Ovary (tissue), 3 donors: ENCODE results near the gene ZNF133.

ENCODE experiments used
- POLR2A ChIP-seq: fragments of 450-650 bp; IDR thresholded peaks from one replicate; pipeline ENCODE4 v1.6.1; 2017; ENCODE audit warnings: antibody characterized with exemption, mild to moderate bottlenecking, moderate library complexity
- TF ChIP-seq, protein P1 (sequence below), 3 donors: fragments of 450-650 bp in 2 of 3; fragments of 200-600 bp in 1 of 3; IDR thresholded peaks; one replicate each; pipeline versions ENCODE4 v1.5.1 to v1.8.0; 2016 to 2022; ENCODE audit warnings: antibody characterized with exemption in 3 of 3, mild to moderate bottlenecking in 1 of 3
- donor health status: DM: no; HTN: no; CAD: no.

DNA sequence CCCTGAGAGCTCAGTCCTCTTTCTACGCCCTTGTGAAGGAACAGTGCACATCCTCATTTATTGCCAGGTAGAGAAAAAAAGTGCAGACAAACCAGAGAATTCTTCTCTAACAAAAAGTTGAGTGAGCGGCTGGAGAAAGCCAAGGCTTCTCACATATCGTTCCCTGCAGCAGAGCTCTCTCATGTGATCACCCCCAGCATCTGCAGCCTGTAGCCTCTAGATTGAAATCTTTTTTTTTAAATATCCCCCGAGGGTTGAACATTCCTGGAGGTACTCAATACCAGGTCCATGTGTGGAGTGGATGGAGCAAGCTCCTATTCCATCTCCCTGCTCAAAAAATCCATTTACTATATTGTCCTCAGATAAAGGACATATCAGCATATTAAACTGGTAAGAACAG lies 22.9 kb upstream of the ZNF133 start:
- TF ChIP-seq, protein P1, sequence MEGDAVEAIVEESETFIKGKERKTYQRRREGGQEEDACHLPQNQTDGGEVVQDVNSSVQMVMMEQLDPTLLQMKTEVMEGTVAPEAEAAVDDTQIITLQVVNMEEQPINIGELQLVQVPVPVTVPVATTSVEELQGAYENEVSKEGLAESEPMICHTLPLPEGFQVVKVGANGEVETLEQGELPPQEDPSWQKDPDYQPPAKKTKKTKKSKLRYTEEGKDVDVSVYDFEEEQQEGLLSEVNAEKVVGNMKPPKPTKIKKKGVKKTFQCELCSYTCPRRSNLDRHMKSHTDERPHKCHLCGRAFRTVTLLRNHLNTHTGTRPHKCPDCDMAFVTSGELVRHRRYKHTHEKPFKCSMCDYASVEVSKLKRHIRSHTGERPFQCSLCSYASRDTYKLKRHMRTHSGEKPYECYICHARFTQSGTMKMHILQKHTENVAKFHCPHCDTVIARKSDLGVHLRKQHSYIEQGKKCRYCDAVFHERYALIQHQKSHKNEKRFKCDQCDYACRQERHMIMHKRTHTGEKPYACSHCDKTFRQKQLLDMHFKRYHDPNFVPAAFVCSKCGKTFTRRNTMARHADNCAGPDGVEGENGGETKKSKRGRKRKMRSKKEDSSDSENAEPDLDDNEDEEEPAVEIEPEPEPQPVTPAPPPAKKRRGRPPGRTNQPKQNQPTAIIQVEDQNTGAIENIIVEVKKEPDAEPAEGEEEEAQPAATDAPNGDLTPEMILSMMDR (IDR thresholded peaks at IDR 0.05) = no peak
- no peak for TF ChIP-seq POLR2A
